OCI-LY3 (cell line): ENCODE results near the gene ITPR1.

ENCODE experiments used
- EZH2phosphoT487 ChIP-seq: fragments of 200-600 bp; shearing (Covaris generic); IDR thresholded peaks from 2 replicates; pipeline ENCODE4 v1.6.1; 2018; ENCODE audit warnings: antibody characterized with exemption, mixed run types, low read depth
- TF ChIP-seq, protein P1 (sequence below): fragments of 200-600, 300-600 bp; sonication (generic); IDR thresholded peaks from 2 replicates; pipeline ENCODE4 v1.5.1; 2014; ENCODE audit warnings: antibody characterized with exemption, low read length, low read depth

DNA sequence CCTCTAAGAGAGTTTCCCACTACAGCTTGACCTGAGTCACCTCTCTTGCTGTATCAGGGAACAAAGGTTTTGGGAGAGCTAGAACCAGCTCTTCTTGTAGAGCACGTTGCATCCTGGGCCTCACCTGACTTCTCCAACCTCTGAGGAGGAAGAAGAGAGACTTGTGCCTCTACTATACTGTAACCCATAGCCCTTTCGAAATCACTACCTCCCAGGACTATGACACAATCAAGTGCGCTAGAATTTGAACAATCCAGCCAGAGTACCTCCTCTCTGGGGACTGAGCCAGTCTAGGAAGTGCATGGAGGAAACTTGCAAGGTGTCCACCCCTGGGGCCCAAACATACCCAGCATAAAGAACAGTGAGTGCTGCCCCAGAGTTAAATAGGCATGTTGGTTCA, 293.3 kb downstream of the ITPR1 start:
- TF ChIP-seq, protein P1, sequence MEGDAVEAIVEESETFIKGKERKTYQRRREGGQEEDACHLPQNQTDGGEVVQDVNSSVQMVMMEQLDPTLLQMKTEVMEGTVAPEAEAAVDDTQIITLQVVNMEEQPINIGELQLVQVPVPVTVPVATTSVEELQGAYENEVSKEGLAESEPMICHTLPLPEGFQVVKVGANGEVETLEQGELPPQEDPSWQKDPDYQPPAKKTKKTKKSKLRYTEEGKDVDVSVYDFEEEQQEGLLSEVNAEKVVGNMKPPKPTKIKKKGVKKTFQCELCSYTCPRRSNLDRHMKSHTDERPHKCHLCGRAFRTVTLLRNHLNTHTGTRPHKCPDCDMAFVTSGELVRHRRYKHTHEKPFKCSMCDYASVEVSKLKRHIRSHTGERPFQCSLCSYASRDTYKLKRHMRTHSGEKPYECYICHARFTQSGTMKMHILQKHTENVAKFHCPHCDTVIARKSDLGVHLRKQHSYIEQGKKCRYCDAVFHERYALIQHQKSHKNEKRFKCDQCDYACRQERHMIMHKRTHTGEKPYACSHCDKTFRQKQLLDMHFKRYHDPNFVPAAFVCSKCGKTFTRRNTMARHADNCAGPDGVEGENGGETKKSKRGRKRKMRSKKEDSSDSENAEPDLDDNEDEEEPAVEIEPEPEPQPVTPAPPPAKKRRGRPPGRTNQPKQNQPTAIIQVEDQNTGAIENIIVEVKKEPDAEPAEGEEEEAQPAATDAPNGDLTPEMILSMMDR, result no peak
- no peak for TF ChIP-seq EZH2phosphoT487
